B cell (primary cell): ENCODE measurements around the gene TMEM260. TPM values are rescaled to one million over a fixed set of nuclear protein-coding genes. Genes with fewer than 3 reads are reported as not detected.

Experiments
- ATAC-seq: fragments of 200-7000 bp; cut with Tn5 transposase; one replicate; pipeline ENCODE4 v1.10.0; 2021; ENCODE audit warnings: low read depth, mild to moderate bottlenecking, moderate number of reproducible peaks, moderate library complexity
- CTCF ChIA-PET: fragments of 350-600 bp; sonication (Branson Sonifier 250); formaldehyde crosslinking; loops from one replicate; lab custom pipeline; 2021; ENCODE audit warnings: antibody characterized with exemption, inconsistent platforms; lab: Charles Lee
- POLR2A ChIA-PET: fragments of 350-600 bp; sonication (Branson Sonifier 250); formaldehyde crosslinking; loops from one replicate; lab custom pipeline; 2021; ENCODE audit warnings: antibody characterized with exemption; lab: Charles Lee
- DNase-seq: peaks from one replicate; pipeline ENCODE4 v3.0.0; 2013
- H2AFZ ChIP-seq: 2 replicates; pipeline ENCODE4 v1.6.1; 2012; ENCODE audit warnings: mild to moderate bottlenecking, low read depth, low read length; ENCODE audit not compliant: insufficient read depth, poor library complexity, severe bottlenecking
- H3K27ac ChIP-seq, 2 donors: 1 replicate in 1 of 2; 2 replicates in 1 of 2; pipeline ENCODE4 v1.5.1; 2012 to 2013; ENCODE audit warnings: low read length in 2 of 2, mild to moderate bottlenecking in 2 of 2, moderate library complexity in 1 of 2
- H3K27me3 ChIP-seq, 4 experiments: fragments of 200-600 bp in 1 of 4; sonication (generic) in 1 of 4; replicated peaks in 1 of 4; 1 replicate in 2 of 4; 2 replicates in 2 of 4; pipeline versions ENCODE4 v1.6.1 to v1.7.0; 2013 to 2016; ENCODE audit warnings: low read length in 3 of 4, mild to moderate bottlenecking in 2 of 4, mixed read lengths in 1 of 4, moderate library complexity in 1 of 4; ENCODE audit not compliant: insufficient read depth in 4 of 4, control insufficient read depth in 3 of 4; ENCODE audit errors: control extremely low read depth in 1 of 4
- H3K36me3 ChIP-seq, 2 experiments: replicated peaks in 1 of 2; 1 replicate in 1 of 2; 2 replicates in 1 of 2; pipeline versions ENCODE4 v1.6.1 to v1.7.1; 2013; ENCODE audit warnings: low read length in 1 of 2; ENCODE audit not compliant: insufficient read depth in 2 of 2, control insufficient read depth in 1 of 2; ENCODE audit errors: control extremely low read depth in 1 of 2, extremely low read depth in 1 of 2
- H3K4me1 ChIP-seq, 2 donors: fragments of 200-600 bp in 1 of 2; sonication (generic) in 1 of 2; 1 replicate in 1 of 2; 2 replicates in 1 of 2; pipeline versions ENCODE4 v1.5.1 to v1.6.1; 2013 to 2017; ENCODE audit warnings: low read length in 2 of 2; ENCODE audit not compliant: control insufficient read depth in 2 of 2, insufficient read depth in 2 of 2
- H3K4me2 ChIP-seq: replicated peaks from 2 replicates; pipeline ENCODE3; 2012; ENCODE audit warnings: mild to moderate bottlenecking, low read depth, low read length; ENCODE audit not compliant: poor library complexity, severe bottlenecking
- H3K4me3 ChIP-seq, 5 experiments: fragments of 200-600 bp in 1 of 5; sonication (generic) in 1 of 5; 1 replicate in 3 of 5; 2 replicates in 2 of 5; pipeline versions ENCODE4 v1.5.1 to v1.7.0; 2011 to 2016; ENCODE audit warnings: low read length in 4 of 5, mild to moderate bottlenecking in 4 of 5, low read depth in 2 of 5, control low read depth in 1 of 5, moderate library complexity in 1 of 5; ENCODE audit not compliant: insufficient read depth in 1 of 5; ENCODE audit errors: control extremely low read depth in 1 of 5, extremely low read depth in 1 of 5
- H3K79me2 ChIP-seq: fragments of 200-600 bp; sonication (generic); one replicate; pipeline ENCODE4 v1.6.0; 2016; ENCODE audit warnings: low read length; ENCODE audit not compliant: control insufficient read depth, insufficient read depth
- H3K9ac ChIP-seq: fragments of 200-600 bp; sonication (generic); 2 replicates; pipeline ENCODE4 v1.6.1; 2017; ENCODE audit warnings: mild to moderate bottlenecking, low read length, moderate library complexity
- H3K9me3 ChIP-seq, 3 donors: one replicate each; pipeline versions ENCODE4 v1.6.1 to v1.7.1; 2013; ENCODE audit warnings: low read length in 2 of 3; ENCODE audit not compliant: control insufficient read depth in 2 of 3, insufficient read depth in 1 of 3; ENCODE audit errors: control extremely low read depth in 1 of 3
- H4K20me1 ChIP-seq: 2 replicates; pipeline ENCODE4 v1.6.0; 2012; ENCODE audit warnings: mild to moderate bottlenecking, low read length; ENCODE audit not compliant: insufficient read depth, control insufficient read depth, poor library complexity, severe bottlenecking
- H3K27ac Mint-ChIP-seq: one replicate; pipeline ENCODE4 v1.8.0; 2021; ENCODE audit warnings: mixed read lengths
- H3K27me3 Mint-ChIP-seq: one replicate; pipeline ENCODE4 v1.8.0; 2021; ENCODE audit warnings: mixed read lengths
- H3K4me1 Mint-ChIP-seq: one replicate; pipeline ENCODE4 v1.8.0; 2021; ENCODE audit warnings: mixed read lengths
- H3K4me3 Mint-ChIP-seq: one replicate; pipeline ENCODE4 v1.8.0; 2021; ENCODE audit warnings: mixed read lengths
- H3K9me3 Mint-ChIP-seq: one replicate; pipeline ENCODE4 v1.8.0; 2022; ENCODE audit warnings: mixed read lengths; ENCODE audit not compliant: insufficient read depth
- CTCF ChIP-seq: fragments of 200-600 bp; IDR thresholded peaks from one replicate; pipeline ENCODE4 v1.8.0; 2022; ENCODE audit warnings: antibody characterized with exemption, mild to moderate bottlenecking
- EZH2 ChIP-seq: IDR thresholded peaks from 2 replicates; pipeline ENCODE4 v1.6.1; 2012; ENCODE audit warnings: borderline replicate concordance, low read depth, mild to moderate bottlenecking, moderate library complexity, low read length; ENCODE audit not compliant: insufficient read depth, poor library complexity, severe bottlenecking
- WGBS: methylation state at CpG from one replicate; pipeline ENCODE4 v1.1.5; 2013; ENCODE audit warnings: missing lambda C conversion rate; ENCODE audit not compliant: insufficient coverage; 5-methylcytosine and 5-hydroxymethylcytosine counted together
- intact Hi-C: fragments of 100-400 bp; cut with micrococcal nuclease; formaldehyde crosslinking; loops from one replicate; pipeline ENCODE4 v1.10.0; 2022
- polyA plus RNA-seq: library from polyadenylated mRNA; depleted of rRNA; stranded (reverse); fragments of >200 nt; gene quantifications from 2 replicates; pipeline ENCODE4 v1.2.3, GENCODE V29; 2012
- total RNA-seq, 2 donors: library from RNA; stranded (reverse); fragments of 120-200 nt in 1 of 2; gene quantifications; 1 replicate in 1 of 2; 2 replicates in 1 of 2; pipeline versions ENCODE4 v1.2.3 to v1.2.4, GENCODE V29; 2013 to 2022

TMEM260 gene
- total and polyA plus RNA-seq, 2 donors (not counting 1 experiment from before 2014, with no cell fraction given): 14.2 to 33.9 TPM

DNA sequence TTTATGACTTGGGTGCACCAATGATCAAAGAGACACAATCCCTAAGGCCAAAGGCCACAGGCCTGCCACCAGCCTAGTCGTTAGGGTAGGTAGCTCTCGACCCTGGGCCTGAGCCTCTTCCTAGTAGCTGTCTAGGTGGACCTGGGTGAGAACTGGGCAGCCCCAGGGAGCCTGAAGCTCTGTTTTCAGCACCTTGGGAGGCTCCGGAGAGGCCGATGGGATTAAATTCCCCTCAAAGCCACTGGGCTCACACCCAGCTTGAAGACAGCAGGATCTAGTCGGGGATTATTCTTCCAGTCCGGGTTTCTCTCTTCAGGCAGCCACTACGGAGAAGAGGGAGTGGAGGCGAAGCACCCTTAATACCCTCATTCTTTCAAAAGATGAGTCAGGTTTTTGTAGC is 79.8 kb downstream of the TMEM260 start:
- H3K4me3 Mint-ChIP-seq: no peak overlapping the region
- WGBS: 52% methylated on average over 4 of the region's 8 CpGs

More for the DNA sequence above, 79.8 kb downstream of the TMEM260 start:
- POLR2A ChIA-PET: no interaction called here
- no peaks in the 10 kb centered on the region for H3K36me3 ChIP-seq
- no peak overlapping the region for H2AFZ ChIP-seq
- Mint-ChIP-seq H3K9me3 (no peaks in the 10 kb centered on the region), H3K27ac (no peak overlapping the region), H3K4me1 (no peaks in the 10 kb centered on the region), H3K27me3 (no peaks in the 10 kb centered on the region)
- no peak overlapping the region for H3K4me2 ChIP-seq
- no peaks in the 10 kb centered on the region for H3K27me3 ChIP-seq
- no peaks in the 10 kb centered on the region for H3K79me2 ChIP-seq
- DNase-seq (no peak), ATAC-seq (no peak)
- intact Hi-C loops: no loop called here
- no peak overlapping the region for H3K4me3 ChIP-seq
- TF ChIP-seq CTCF (no peak), EZH2 (no peak)
- CTCF ChIA-PET: interaction anchor here (1.1 to 1.7 kb wide), 3 partner anchors 655 to 660 kb away, joined by 3 to 7 read pairs (median 3); no protein-coding TSS in a partner anchor
- no peaks in the 10 kb centered on the region for H3K4me1 ChIP-seq
- H3K27ac ChIP-seq: no peak overlapping the region
- no peaks in the 10 kb centered on the region for H4K20me1 ChIP-seq
- no peaks in the 10 kb centered on the region for H3K9me3 ChIP-seq
- H3K9ac ChIP-seq: no peak overlapping the region
